ENCODE data around the gene SEC24B. TPM values are rescaled to one million over a fixed set of nuclear protein-coding genes. Genes with fewer than 3 reads are reported as not detected.
"Not testable (repeated sequence)": the region's sequence is repeated elsewhere in the genome, so short reads cannot be mapped to it uniquely, and the experiment has no call there.

Gene SEC24B
- total and polyA plus RNA-seq, 3 experiments from 2014 or later = 17.6 to 29.5 (median 27.7) TPM

DNA sequence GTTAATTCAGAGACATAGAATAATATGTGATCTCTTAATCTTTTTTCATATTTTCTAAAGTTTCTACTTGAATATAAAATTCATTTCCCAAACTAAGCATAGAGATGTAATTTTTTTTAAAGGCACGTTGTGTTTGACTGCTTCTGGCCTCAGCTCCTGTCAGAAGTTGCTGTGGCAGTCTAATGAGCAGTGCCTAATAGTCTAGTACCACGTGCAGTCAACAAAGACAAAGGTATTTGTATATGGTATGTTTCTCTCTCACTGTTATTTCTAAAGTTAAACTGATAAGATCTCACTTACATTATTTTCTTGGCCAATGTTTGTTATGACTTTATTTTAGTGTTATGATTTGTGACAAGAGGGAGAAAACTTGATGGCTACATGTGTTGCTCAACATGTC lies 77.8 kb downstream of the SEC24B start:
- Histone ChIP-seq H3K27ac (ENCODE audit: low read depth, low read length) (no peak overlapping the region), H3K27me3 (ENCODE audit: insufficient read depth, low read length, poor library complexity, severe bottlenecking) (no peaks in the 10 kb centered on the region), H3K4me1 (ENCODE audit: insufficient read depth, low read length) (no peaks in the 10 kb centered on the region), H3K4me3 (ENCODE audit: low read length) (no peak overlapping the region), H3K36me3 (ENCODE audit: insufficient read depth, low read length) (no peaks in the 10 kb centered on the region), H3K9me3 (ENCODE audit: low read length) (no peaks in the 10 kb centered on the region)
- peaks cover 0 to 8% (median 5%) of the 10 kb centered on the region in 3 donors for H3K4me1 Mint-ChIP-seq
- H3K36me3 Mint-ChIP-seq = peaks cover 11 to 62% (median 20%) of the 10 kb centered on the region in 3 donors
- POLR2A ChIA-PET = no interaction called here
- CTCF ChIA-PET = no interaction called here
- no peak for DNase-seq
- no peaks in the 10 kb centered on the region for H3K27me3 Mint-ChIP-seq
- H3K27ac Mint-ChIP-seq = peak overlapping the region in 1 of 8 donors; percentile 46
- no peaks in the 10 kb centered on the region for H3K9me3 Mint-ChIP-seq
- no peak overlapping the region for H3K4me3 Mint-ChIP-seq

- H3K4me1 Mint-ChIP-seq; H3K27ac Mint-ChIP-seq; H3K9me3 Mint-ChIP-seq; DNase-seq; H3K4me1 ChIP-seq (ENCODE audit: insufficient read depth, low read length); H3K36me3 ChIP-seq (ENCODE audit: insufficient read depth, low read length); POLR2A ChIA-PET; H3K27ac ChIP-seq (ENCODE audit: low read depth, low read length); H3K4me3 Mint-ChIP-seq; H3K27me3 ChIP-seq (ENCODE audit: insufficient read depth, low read length, poor library complexity, severe bottlenecking); H3K9me3 ChIP-seq (ENCODE audit: low read length); CTCF ChIA-PET; H3K4me3 ChIP-seq (ENCODE audit: low read length); H3K27me3 Mint-ChIP-seq: not testable (repeated sequence)
- H3K36me3 Mint-ChIP-seq = peaks cover 11 to 63% (median 17%) of the 10 kb centered on the region in 3 donors
Observed at GRCh38 chr4:109513368-109513767, 79.8 kb downstream of the SEC24B start.

DNA sequence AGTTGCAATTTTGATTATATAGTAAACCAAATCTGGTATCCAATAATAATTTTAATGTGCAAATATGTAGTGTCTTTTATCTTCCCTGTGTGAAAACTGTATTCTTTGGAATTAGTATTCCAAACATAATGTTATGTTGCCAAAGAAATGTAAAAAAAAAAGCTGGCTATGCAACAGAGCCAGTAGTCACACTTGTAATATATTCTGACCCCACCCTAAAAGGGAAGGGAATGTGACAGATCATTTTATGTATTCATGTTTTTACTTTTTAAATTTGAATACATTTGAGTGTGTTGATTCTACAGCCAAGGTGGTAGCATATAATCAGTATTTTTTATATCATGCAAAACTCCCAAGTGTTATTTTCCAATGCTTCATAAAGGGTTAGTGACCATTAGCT lies 98.6 kb downstream of the SEC24B start:
- Mint-ChIP-seq H3K27me3 (peaks cover 0 to 1% of the 10 kb centered on the region in 2 donors), H3K9me3 (no peaks in the 10 kb centered on the region), H3K4me3 (no peak overlapping the region), H3K36me3 (peaks cover 15 to 79% (median 24%) of the 10 kb centered on the region in 3 donors), H3K27ac (no peak overlapping the region), H3K4me1 (no peaks in the 10 kb centered on the region)
- peaks cover 28% of the 10 kb centered on the region for H3K36me3 ChIP-seq (ENCODE audit: insufficient read depth, low read length)
- no peak overlapping the region for H3K4me3 ChIP-seq (ENCODE audit: low read length)
- ChIA-PET CTCF (interaction anchor here (1.9 kb wide), 1 partner anchor 28 kb away, joined by 6 read pairs; the partner anchor contains the start of gene MCUB), POLR2A (no interaction called here)
- no peak for DNase-seq
- H3K9me3 ChIP-seq (ENCODE audit: low read length) = no peaks in the 10 kb centered on the region
- H3K4me1 ChIP-seq (ENCODE audit: insufficient read depth, low read length) = no peaks in the 10 kb centered on the region
- H3K27ac ChIP-seq (ENCODE audit: low read depth, low read length) = no peak overlapping the region
- no peaks in the 10 kb centered on the region for H3K27me3 ChIP-seq (ENCODE audit: insufficient read depth, low read length, poor library complexity, severe bottlenecking)

- Histone ChIP-seq H3K9me3 (ENCODE audit: low read length) (no peaks in the 10 kb centered on the region), H3K27ac (ENCODE audit: low read depth, low read length) (no peak overlapping the region), H3K4me3 (ENCODE audit: low read length) (no peak overlapping the region), H3K36me3 (ENCODE audit: insufficient read depth, low read length) (no peaks in the 10 kb centered on the region), H3K4me1 (ENCODE audit: insufficient read depth, low read length) (no peaks in the 10 kb centered on the region), H3K27me3 (ENCODE audit: insufficient read depth, low read length, poor library complexity, severe bottlenecking) (no peaks in the 10 kb centered on the region)
- Mint-ChIP-seq H3K36me3 (peaks cover under 1 to 22% (median 12%) of the 10 kb centered on the region in 3 donors), H3K9me3 (no peaks in the 10 kb centered on the region), H3K27me3 (no peaks in the 10 kb centered on the region), H3K4me3 (no peak overlapping the region), H3K4me1 (peaks cover 8 to 22% (median 14%) of the 10 kb centered on the region in 3 donors), H3K27ac (peak overlapping the region in 3 of 8 donors; percentile 11 to 44 (median 13))
- no peak for DNase-seq
- CTCF ChIA-PET = no interaction called here
- POLR2A ChIA-PET = no interaction called here
Observed at GRCh38 chr4:109545401-109545800, 111.8 kb downstream of the SEC24B start.

- Histone ChIP-seq H3K9me3 (ENCODE audit: low read length) (no peaks in the 10 kb centered on the region), H3K36me3 (ENCODE audit: insufficient read depth, low read length) (no peaks in the 10 kb centered on the region), H3K4me1 (ENCODE audit: insufficient read depth, low read length) (no peaks in the 10 kb centered on the region), H3K27me3 (ENCODE audit: insufficient read depth, low read length, poor library complexity, severe bottlenecking) (no peaks in the 10 kb centered on the region), H3K27ac (ENCODE audit: low read depth, low read length) (no peak overlapping the region), H3K4me3 (ENCODE audit: low read length) (no peak overlapping the region)
- H3K9me3 Mint-ChIP-seq = no peaks in the 10 kb centered on the region
- CTCF ChIA-PET = interaction anchor here (1.2 kb wide), 1 partner anchor 12 kb away, joined by 3 read pairs; the partner anchor contains the start of gene MCUB
- peaks cover 0 to 9% (median 9%) of the 10 kb centered on the region in 3 donors for H3K36me3 Mint-ChIP-seq
- peak overlapping the region in 2 of 8 donors; percentile 18 to 61 for H3K27ac Mint-ChIP-seq
- POLR2A ChIA-PET = interaction anchor here (0.6 kb wide), 2 partner anchors 21 to 986 kb away, joined by 4 read pairs; no protein-coding TSS in a partner anchor
- no peak for DNase-seq
- H3K4me3 Mint-ChIP-seq = no peak overlapping the region
- peaks cover 8 to 22% (median 14%) of the 10 kb centered on the region in 3 donors for H3K4me1 Mint-ChIP-seq
- H3K27me3 Mint-ChIP-seq = no peaks in the 10 kb centered on the region
Observed at GRCh38 chr4:109547394-109547793, 113.8 kb downstream of the SEC24B start.

DNA sequence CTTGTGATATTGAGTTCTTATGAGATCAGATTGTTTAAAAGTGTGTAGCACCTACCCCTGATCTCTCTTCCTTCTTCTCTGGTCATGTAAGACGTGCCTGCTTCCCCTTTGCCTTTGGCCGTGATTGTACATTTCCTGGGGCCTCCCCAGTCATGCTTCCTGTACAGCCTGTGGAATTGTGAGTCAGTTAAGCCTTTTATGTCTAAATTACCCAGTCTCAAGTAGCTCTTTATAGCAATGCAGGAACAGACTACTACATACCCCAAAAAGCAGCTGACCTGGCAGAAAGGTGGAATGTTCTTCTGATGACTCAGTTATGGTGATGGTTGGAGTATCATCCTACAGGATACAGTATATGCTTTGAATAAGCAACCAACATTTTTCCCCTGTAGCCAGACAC lies 115.0 kb downstream of the SEC24B start:
- CTCF ChIA-PET = no interaction called here
- Mint-ChIP-seq H3K9me3 (no peaks in the 10 kb centered on the region), H3K36me3 (peaks cover 0 to 5% (median 3%) of the 10 kb centered on the region in 3 donors), H3K27me3 (no peaks in the 10 kb centered on the region), H3K4me1 (peaks cover 8 to 22% (median 16%) of the 10 kb centered on the region in 3 donors), H3K4me3 (no peak overlapping the region), H3K27ac (peak overlapping the region in 7 of 8 donors; percentile 1 to 75 (median 17))
- no peak for DNase-seq
- Histone ChIP-seq H3K27ac (ENCODE audit: low read depth, low read length) (no peak overlapping the region), H3K9me3 (ENCODE audit: low read length) (no peaks in the 10 kb centered on the region), H3K4me1 (ENCODE audit: insufficient read depth, low read length) (no peaks in the 10 kb centered on the region), H3K27me3 (ENCODE audit: insufficient read depth, low read length, poor library complexity, severe bottlenecking) (no peaks in the 10 kb centered on the region), H3K36me3 (ENCODE audit: insufficient read depth, low read length) (no peaks in the 10 kb centered on the region), H3K4me3 (ENCODE audit: low read length) (no peak overlapping the region)
- POLR2A ChIA-PET = no interaction called here

DNA sequence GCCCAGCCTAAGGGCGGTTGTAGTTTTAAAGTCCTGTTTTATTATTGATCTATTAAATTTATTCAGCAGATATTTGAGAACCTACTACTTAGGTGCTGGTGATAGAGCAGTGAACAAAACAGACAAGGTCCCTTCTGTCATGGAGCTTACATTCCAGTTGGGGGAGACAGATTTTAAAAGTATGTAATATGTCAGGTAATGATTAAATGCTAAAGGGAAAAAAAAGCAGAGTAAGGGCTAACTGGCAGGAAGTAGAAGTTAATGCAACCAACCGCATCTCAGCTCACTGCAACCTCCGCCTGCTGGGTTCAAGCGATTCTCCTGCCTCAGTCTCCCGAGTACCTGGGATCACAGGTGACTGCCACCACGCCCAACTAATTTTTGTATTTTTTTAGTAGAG lies 118.6 kb downstream of the SEC24B start:
- Mint-ChIP-seq H3K27ac (no peak overlapping the region), H3K27me3 (no peaks in the 10 kb centered on the region), H3K4me1 (peaks cover 13 to 28% (median 22%) of the 10 kb centered on the region in 3 donors), H3K9me3 (no peaks in the 10 kb centered on the region), H3K36me3 (peaks cover 0 to 5% (median 4%) of the 10 kb centered on the region in 3 donors), H3K4me3 (no peak overlapping the region)
- no peaks in the 10 kb centered on the region for H3K27me3 ChIP-seq (ENCODE audit: insufficient read depth, low read length, poor library complexity, severe bottlenecking)
- no peaks in the 10 kb centered on the region for H3K36me3 ChIP-seq (ENCODE audit: insufficient read depth, low read length)
- no peak for DNase-seq
- POLR2A ChIA-PET = no interaction called here
- no peaks in the 10 kb centered on the region for H3K4me1 ChIP-seq (ENCODE audit: insufficient read depth, low read length)
- H3K9me3 ChIP-seq (ENCODE audit: low read length) = no peaks in the 10 kb centered on the region
- H3K27ac ChIP-seq (ENCODE audit: low read depth, low read length) = no peak overlapping the region
- no peak overlapping the region for H3K4me3 ChIP-seq (ENCODE audit: low read length)
- CTCF ChIA-PET = interaction anchor here (1.8 to 1.9 kb wide), 2 partner anchors 107 to 150 kb away, joined by 4 to 6 read pairs; no protein-coding TSS in a partner anchor

- Histone ChIP-seq H3K36me3 (ENCODE audit: insufficient read depth, low read length) (no peaks in the 10 kb centered on the region), H3K4me1 (ENCODE audit: insufficient read depth, low read length) (peaks cover 2% of the 10 kb centered on the region), H3K4me3 (ENCODE audit: low read length) (no peak overlapping the region), H3K9me3 (ENCODE audit: low read length) (no peaks in the 10 kb centered on the region), H3K27me3 (ENCODE audit: insufficient read depth, low read length, poor library complexity, severe bottlenecking) (no peaks in the 10 kb centered on the region), H3K27ac (ENCODE audit: low read depth, low read length) (no peak overlapping the region)
- Mint-ChIP-seq H3K9me3 (no peaks in the 10 kb centered on the region), H3K27ac (peak overlapping the region in 6 of 8 donors; percentile 9 to 66 (median 52)), H3K36me3 (peaks cover 0 to 5% (median 4%) of the 10 kb centered on the region in 3 donors), H3K4me3 (no peak overlapping the region), H3K4me1 (peaks cover 15 to 22% (median 17%) of the 10 kb centered on the region in 3 donors), H3K27me3 (no peaks in the 10 kb centered on the region)
- POLR2A ChIA-PET = no interaction called here
- CTCF ChIA-PET = interaction anchor here (1.8 kb wide), 1 partner anchor 149 kb away, joined by 4 read pairs; no protein-coding TSS in a partner anchor
- DNase-seq = no peak
Observed at GRCh38 chr4:109553130-109553529, 119.5 kb downstream of the SEC24B start.

Data from CD8-positive, alpha-beta memory T cell (primary cell).